Neural cell (in vitro differentiated cells): ENCODE data around the gene FMC1. TPM values are rescaled to one million over a fixed set of nuclear protein-coding genes. Genes with fewer than 3 reads are reported as not detected.

Experiments used
- H2AFZ ChIP-seq: fragments of 200-600, 300-800 bp; sonication (generic), shearing (Covaris generic); 2 replicates; pipeline ENCODE4 v1.6.0; 2014; ENCODE audit warnings: low read depth, mild to moderate bottlenecking, antibody characterized with exemption, low read length, moderate library complexity
- H3F3A ChIP-seq: fragments of 200-600 bp; shearing (Covaris generic); 2 replicates; pipeline ENCODE4 v1.6.1; 2016; ENCODE audit warnings: mild to moderate bottlenecking, moderate library complexity, mixed read lengths, antibody characterized with exemption, low read length; ENCODE audit not compliant: insufficient read depth, poor library complexity, severe bottlenecking
- H3K27ac ChIP-seq: fragments of 200-600, 300-800 bp; sonication (generic), shearing (Covaris generic); 2 replicates; pipeline ENCODE4 v1.5.1; 2014; ENCODE audit warnings: mild to moderate bottlenecking, low read length, moderate library complexity
- H3K27me3 ChIP-seq: fragments of 300-800, 200-600 bp; sonication (generic), shearing (Covaris generic); 2 replicates; pipeline ENCODE4 v1.6.0; 2014; ENCODE audit warnings: mild to moderate bottlenecking, low read depth, low read length, moderate library complexity; ENCODE audit not compliant: insufficient read depth
- H3K36me3 ChIP-seq: fragments of 300-800, 200-600 bp; sonication (generic), shearing (Covaris generic); 2 replicates; pipeline ENCODE4 v1.5.1; 2014; ENCODE audit warnings: mild to moderate bottlenecking, antibody characterized with exemption, low read length, moderate library complexity; ENCODE audit not compliant: insufficient read depth
- H3K4me2 ChIP-seq: fragments of 300-800, 200-600 bp; sonication (generic), shearing (Covaris generic); 2 replicates; pipeline ENCODE4 v1.6.0; 2014; ENCODE audit warnings: mild to moderate bottlenecking, low read length
- H3K4me3 ChIP-seq: fragments of 300-800, 200-600 bp; sonication (generic), shearing (Covaris generic); 2 replicates; pipeline ENCODE4 v1.5.1; 2014; ENCODE audit warnings: mild to moderate bottlenecking, low read length, moderate library complexity
- H3K79me2 ChIP-seq: fragments of 200-600 bp; shearing (Covaris generic); replicated peaks from 2 replicates; pipeline ENCODE4 v1.6.0; 2014; ENCODE audit warnings: mild to moderate bottlenecking, low read length, moderate library complexity; ENCODE audit not compliant: insufficient read depth
- H3K9ac ChIP-seq: fragments of 300-800, 200-600 bp; sonication (generic), shearing (Covaris generic); 2 replicates; pipeline ENCODE4 v1.6.1; 2016; ENCODE audit warnings: mild to moderate bottlenecking, low read length, mixed read lengths
- H3K9me2 ChIP-seq: fragments of 200-600 bp; shearing (Covaris generic); 2 replicates; pipeline ENCODE4 v1.6.1; 2016; ENCODE audit warnings: mild to moderate bottlenecking, low read length, mixed read lengths; ENCODE audit not compliant: insufficient read depth
- H3K9me3 ChIP-seq: fragments of 200-600, 300-800 bp; sonication (generic), shearing (Covaris generic); 2 replicates; pipeline ENCODE4 v1.6.1; 2016; ENCODE audit warnings: mild to moderate bottlenecking, mixed run types, low read length, moderate library complexity, mixed read lengths
- H4K20me1 ChIP-seq: fragments of 200-600 bp; shearing (Covaris generic); 2 replicates; pipeline ENCODE4 v1.6.1; 2016; ENCODE audit warnings: mild to moderate bottlenecking, mixed run types; ENCODE audit not compliant: insufficient read depth
- EP300 ChIP-seq: fragments of 450-650 bp; conservative IDR thresholded peaks from 2 replicates; pipeline ENCODE4 v1.6.1; 2014; ENCODE audit warnings: antibody characterized with exemption, mild to moderate bottlenecking, moderate library complexity; ENCODE audit not compliant: poor library complexity, severe bottlenecking
- EZH2 ChIP-seq: fragments of 200-600, 300-800 bp; shearing (Covaris generic), sonication (generic); IDR thresholded peaks from 2 replicates; pipeline ENCODE4 v1.6.1; 2014; ENCODE audit warnings: antibody characterized with exemption, low read length, borderline replicate concordance, mild to moderate bottlenecking; ENCODE audit not compliant: insufficient read depth, poor library complexity, severe bottlenecking
- MXI1 ChIP-seq: fragments of 450-650 bp; conservative IDR thresholded peaks from 2 replicates; pipeline ENCODE4 v1.6.1; 2014; ENCODE audit warnings: antibody characterized with exemption, mild to moderate bottlenecking; ENCODE audit not compliant: poor library complexity, severe bottlenecking
- POLR2AphosphoS5 ChIP-seq: IDR thresholded peaks from 2 replicates; pipeline ENCODE4 v1.6.1; 2012
- RAD21 ChIP-seq: fragments of 450-650 bp; conservative IDR thresholded peaks from 2 replicates; pipeline ENCODE4 v1.6.1; 2014; ENCODE audit warnings: antibody characterized with exemption, mild to moderate bottlenecking, moderate library complexity
- SMC3 ChIP-seq: fragments of 450-650 bp; conservative IDR thresholded peaks from 2 replicates; pipeline ENCODE4 v1.6.1; 2014; ENCODE audit warnings: antibody characterized with exemption, mild to moderate bottlenecking, moderate library complexity; ENCODE audit not compliant: poor library complexity
- TAF1 ChIP-seq: IDR thresholded peaks from 2 replicates; pipeline ENCODE4 v1.6.1; 2012; ENCODE audit warnings: low read depth
- polyA plus RNA-seq: library from polyadenylated mRNA; depleted of rRNA; stranded (reverse); fragments of >200 nt; gene quantifications from 2 replicates; pipeline ENCODE4 v1.2.3, GENCODE V29; 2014
- TF ChIP-seq, protein P1 (sequence below): IDR thresholded peaks from 2 replicates; pipeline ENCODE4 v1.6.1; 2012; ENCODE audit warnings: borderline replicate concordance
- TF ChIP-seq, protein P2 (sequence below): fragments of 450-650 bp; IDR thresholded peaks from 2 replicates; pipeline ENCODE4 v1.5.1; 2014; ENCODE audit warnings: antibody characterized with exemption, mild to moderate bottlenecking, moderate library complexity; ENCODE audit not compliant: poor library complexity, severe bottlenecking

Gene FMC1
- polyA plus RNA-seq, 1 donor from 2014 or later, result 54.8 TPM

DNA sequence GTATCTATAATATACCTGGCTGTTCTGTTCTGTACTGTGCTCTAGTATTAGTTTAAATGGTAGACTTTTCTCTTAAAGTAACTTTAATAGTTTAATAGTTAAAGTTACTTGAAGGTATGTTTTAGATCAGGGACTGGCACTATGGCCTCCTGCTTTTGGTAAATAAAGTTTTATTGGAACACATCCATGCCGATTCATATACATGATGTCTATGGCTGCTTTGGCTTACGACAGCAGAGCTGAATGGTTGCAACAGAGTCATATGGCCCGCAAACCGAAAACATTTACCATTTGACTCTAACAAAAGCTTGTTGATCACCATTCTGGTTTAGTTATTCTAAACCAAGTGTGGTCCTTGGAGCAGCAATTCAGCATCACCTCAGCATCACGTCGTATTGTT is 25.3 kb downstream of the FMC1 start:
- H3K9me3 ChIP-seq, result no peaks in the 10 kb centered on the region
- H3K9me2 ChIP-seq, result no peaks in the 10 kb centered on the region
- TF ChIP-seq POLR2AphosphoS5 (no peak), MXI1 (no peak), EP300 (no peak), RAD21 (no peak), EZH2 (no peak), TAF1 (no peak), SMC3 (no peak)
- TF ChIP-seq, protein P1, sequence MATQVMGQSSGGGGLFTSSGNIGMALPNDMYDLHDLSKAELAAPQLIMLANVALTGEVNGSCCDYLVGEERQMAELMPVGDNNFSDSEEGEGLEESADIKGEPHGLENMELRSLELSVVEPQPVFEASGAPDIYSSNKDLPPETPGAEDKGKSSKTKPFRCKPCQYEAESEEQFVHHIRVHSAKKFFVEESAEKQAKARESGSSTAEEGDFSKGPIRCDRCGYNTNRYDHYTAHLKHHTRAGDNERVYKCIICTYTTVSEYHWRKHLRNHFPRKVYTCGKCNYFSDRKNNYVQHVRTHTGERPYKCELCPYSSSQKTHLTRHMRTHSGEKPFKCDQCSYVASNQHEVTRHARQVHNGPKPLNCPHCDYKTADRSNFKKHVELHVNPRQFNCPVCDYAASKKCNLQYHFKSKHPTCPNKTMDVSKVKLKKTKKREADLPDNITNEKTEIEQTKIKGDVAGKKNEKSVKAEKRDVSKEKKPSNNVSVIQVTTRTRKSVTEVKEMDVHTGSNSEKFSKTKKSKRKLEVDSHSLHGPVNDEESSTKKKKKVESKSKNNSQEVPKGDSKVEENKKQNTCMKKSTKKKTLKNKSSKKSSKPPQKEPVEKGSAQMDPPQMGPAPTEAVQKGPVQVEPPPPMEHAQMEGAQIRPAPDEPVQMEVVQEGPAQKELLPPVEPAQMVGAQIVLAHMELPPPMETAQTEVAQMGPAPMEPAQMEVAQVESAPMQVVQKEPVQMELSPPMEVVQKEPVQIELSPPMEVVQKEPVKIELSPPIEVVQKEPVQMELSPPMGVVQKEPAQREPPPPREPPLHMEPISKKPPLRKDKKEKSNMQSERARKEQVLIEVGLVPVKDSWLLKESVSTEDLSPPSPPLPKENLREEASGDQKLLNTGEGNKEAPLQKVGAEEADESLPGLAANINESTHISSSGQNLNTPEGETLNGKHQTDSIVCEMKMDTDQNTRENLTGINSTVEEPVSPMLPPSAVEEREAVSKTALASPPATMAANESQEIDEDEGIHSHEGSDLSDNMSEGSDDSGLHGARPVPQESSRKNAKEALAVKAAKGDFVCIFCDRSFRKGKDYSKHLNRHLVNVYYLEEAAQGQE, result no peak
- TF ChIP-seq, protein P2, sequence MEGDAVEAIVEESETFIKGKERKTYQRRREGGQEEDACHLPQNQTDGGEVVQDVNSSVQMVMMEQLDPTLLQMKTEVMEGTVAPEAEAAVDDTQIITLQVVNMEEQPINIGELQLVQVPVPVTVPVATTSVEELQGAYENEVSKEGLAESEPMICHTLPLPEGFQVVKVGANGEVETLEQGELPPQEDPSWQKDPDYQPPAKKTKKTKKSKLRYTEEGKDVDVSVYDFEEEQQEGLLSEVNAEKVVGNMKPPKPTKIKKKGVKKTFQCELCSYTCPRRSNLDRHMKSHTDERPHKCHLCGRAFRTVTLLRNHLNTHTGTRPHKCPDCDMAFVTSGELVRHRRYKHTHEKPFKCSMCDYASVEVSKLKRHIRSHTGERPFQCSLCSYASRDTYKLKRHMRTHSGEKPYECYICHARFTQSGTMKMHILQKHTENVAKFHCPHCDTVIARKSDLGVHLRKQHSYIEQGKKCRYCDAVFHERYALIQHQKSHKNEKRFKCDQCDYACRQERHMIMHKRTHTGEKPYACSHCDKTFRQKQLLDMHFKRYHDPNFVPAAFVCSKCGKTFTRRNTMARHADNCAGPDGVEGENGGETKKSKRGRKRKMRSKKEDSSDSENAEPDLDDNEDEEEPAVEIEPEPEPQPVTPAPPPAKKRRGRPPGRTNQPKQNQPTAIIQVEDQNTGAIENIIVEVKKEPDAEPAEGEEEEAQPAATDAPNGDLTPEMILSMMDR, result no peak
- H3K27me3 ChIP-seq, result no peaks in the 10 kb centered on the region
- H4K20me1 ChIP-seq, result no peaks in the 10 kb centered on the region
- H3K79me2 ChIP-seq, result peaks cover 99% of the 10 kb centered on the region
- H3K27ac ChIP-seq, result no peak overlapping the region
- H3K4me3 ChIP-seq, result no peak overlapping the region
- H3K4me2 ChIP-seq, result no peak overlapping the region
- H3K36me3 ChIP-seq, result no peaks in the 10 kb centered on the region
- H2AFZ ChIP-seq, result no peak overlapping the region
- H3F3A ChIP-seq, result no peaks in the 10 kb centered on the region
- no peak overlapping the region for H3K9ac ChIP-seq

- H3K27me3 ChIP-seq, result no peaks in the 10 kb centered on the region
- no peak overlapping the region for H3K9ac ChIP-seq
- no peaks in the 10 kb centered on the region for H3K9me2 ChIP-seq
- H3K36me3 ChIP-seq, result no peaks in the 10 kb centered on the region
- no peaks in the 10 kb centered on the region for H3K9me3 ChIP-seq
- no peak overlapping the region for H3K27ac ChIP-seq
- TF ChIP-seq, protein P2, result no peak
- TF ChIP-seq EZH2, result no peak
- TF ChIP-seq, protein P1, result no peak
- no peak for TF ChIP-seq RAD21
- TF ChIP-seq POLR2AphosphoS5, result no peak
- H4K20me1 ChIP-seq, result no peaks in the 10 kb centered on the region
- H2AFZ ChIP-seq, result no peak overlapping the region
- no peaks in the 10 kb centered on the region for H3F3A ChIP-seq
- no peak overlapping the region for H3K4me3 ChIP-seq
- peaks cover 97% of the 10 kb centered on the region for H3K79me2 ChIP-seq
- no peak overlapping the region for H3K4me2 ChIP-seq
Measured at GRCh38 chr7:139367438-139368155, 26.5 kb downstream of the FMC1 start.
